GM12892 (cell line): ENCODE results near the gene VSIG10L.

Experiments used
- DNase-seq: peaks from one replicate; pipeline ENCODE4 v3.0.0; 2011; ENCODE audit not compliant: insufficient read length
- FAIRE-seq: peaks from 2 replicates; lab custom pipeline; 2011; peaks lifted over from hg19 to GRCh38; lab: Jason Lieb, UNC
- POLR2A ChIP-seq: IDR thresholded peaks from 2 replicates; pipeline ENCODE4 v1.6.1; 2011; ENCODE audit warnings: low read depth, low read length, control low read depth
- POLR2AphosphoS5 ChIP-seq: IDR thresholded peaks from 2 replicates; pipeline ENCODE4 v1.6.1; 2011; ENCODE audit warnings: low read depth, low read length, control low read depth
- TAF1 ChIP-seq: IDR thresholded peaks from 2 replicates; pipeline ENCODE4 v1.6.1; 2011; ENCODE audit warnings: low read depth, mild to moderate bottlenecking, control low read depth, low read length, borderline replicate concordance

Gene VSIG10L

GRCh38 chr19:51345076-51345620 lies 3.2 kb upstream of the VSIG10L start:
- no peak for FAIRE-seq
- no peak for TF ChIP-seq TAF1
- TF ChIP-seq POLR2A, result no peak

GRCh38 chr19:51342631-51343569 lies 961 bp upstream of the VSIG10L start:
- FAIRE-seq (no peak), DNase-seq (no peak)
- TF ChIP-seq POLR2A (no peak), TAF1 (no peak), POLR2AphosphoS5 (no peak)

More at GRCh38 chr19:51345076-51345620, 3.2 kb upstream of the VSIG10L start:
- DNase-seq, result no peak

GRCh38 chr19:51341066-51341465 lies 873 bp downstream of the VSIG10L start:
- no peak for TF ChIP-seq TAF1
- no peak for TF ChIP-seq POLR2A
- no peak for TF ChIP-seq POLR2AphosphoS5
- DNase-seq (no peak), FAIRE-seq (no peak)

- no peak for TF ChIP-seq TAF1
- TF ChIP-seq POLR2A, result peak; percentile 55; the same call in 1 of the 2 replicates
- TF ChIP-seq POLR2AphosphoS5, result no peak
- FAIRE-seq (peak; percentile 84), DNase-seq (peak; percentile 92)
These were observed 2.0 kb downstream of the VSIG10L start for GRCh38 chr19:51339687-51340656.

GRCh38 chr19:51339313-51339686 lies 2.6 kb downstream of the VSIG10L start:
- DNase-seq (no peak), FAIRE-seq (no peak)
- TF ChIP-seq POLR2A, result no peak
- TF ChIP-seq POLR2AphosphoS5, result no peak
- TF ChIP-seq TAF1, result no peak

- no peak for TF ChIP-seq POLR2AphosphoS5
- TF ChIP-seq POLR2A, result no peak
- no peak for TF ChIP-seq TAF1
- DNase-seq (peak; percentile 92), FAIRE-seq (peak; percentile 89)
These were observed 3.2 kb downstream of the VSIG10L start for GRCh38 chr19:51338563-51339312.

GRCh38 chr19:51337861-51338562 lies 3.9 kb downstream of the VSIG10L start:
- no peak for DNase-seq
- TF ChIP-seq TAF1 (no peak), POLR2AphosphoS5 (no peak), POLR2A (no peak)
- FAIRE-seq, result no peak

GRCh38 chr19:51337141-51337860 lies 4.6 kb downstream of the VSIG10L start:
- TF ChIP-seq POLR2A (no peak), TAF1 (no peak), POLR2AphosphoS5 (no peak)
- FAIRE-seq (no peak), DNase-seq (no peak)

GRCh38 chr19:51333836-51334460 lies 8.0 kb downstream of the VSIG10L start:
- no peak for TF ChIP-seq TAF1
- no peak for TF ChIP-seq POLR2A
- TF ChIP-seq POLR2AphosphoS5, result no peak
- no peak for DNase-seq
- FAIRE-seq, result no peak
